Bronchial epithelial cell (primary cell): ENCODE data around the gene MYOF. TPM values are rescaled to one million over a fixed set of nuclear protein-coding genes. Genes with fewer than 3 reads are reported as not detected.

ENCODE experiments used
- DNase-seq: peaks from one replicate; pipeline ENCODE4 v3.0.0-alpha.2; 2010; ENCODE audit warnings: low read depth
- FAIRE-seq: peaks from 2 replicates; lab custom pipeline; 2011; peaks lifted over from hg19 to GRCh38; lab: Jason Lieb, UNC
- H3K27me3 ChIP-seq: 2 replicates; pipeline ENCODE4 v1.5.1; 2011; ENCODE audit warnings: low read length; ENCODE audit not compliant: control insufficient read depth, insufficient read depth
- H3K36me3 ChIP-seq: 2 replicates; pipeline ENCODE4 v1.5.1; 2011; ENCODE audit warnings: low read length; ENCODE audit not compliant: control insufficient read depth, insufficient read depth
- H3K4me3 ChIP-seq: 2 replicates; pipeline ENCODE4 v1.5.1; 2011; ENCODE audit warnings: mild to moderate bottlenecking, low read depth, low read length, control low read depth
- CTCF ChIP-seq: IDR thresholded peaks from 2 replicates; pipeline ENCODE4 v1.5.1; 2011; ENCODE audit warnings: mild to moderate bottlenecking, moderate library complexity, low read length, control low read depth, inconsistent platforms; ENCODE audit not compliant: insufficient read depth, severe bottlenecking
- total RNA-seq: library from RNA; depleted of rRNA; stranded (reverse); fragments of >200 nt; gene quantifications from 2 replicates; pipeline ENCODE4 v1.2.1, GENCODE V29; 2014

The MYOF gene
- total RNA-seq, 1 donor from 2014 or later = 133 TPM

- H3K4me3 ChIP-seq = no peak overlapping the region
- FAIRE-seq = no peak
- no peak for TF ChIP-seq CTCF
- no peaks in the 10 kb centered on the region for H3K27me3 ChIP-seq
- DNase-seq = no peak
- H3K36me3 ChIP-seq = peaks cover 19% of the 10 kb centered on the region
Measured at GRCh38 chr10:93452143-93452542, 30.0 kb downstream of the MYOF start.

GRCh38 chr10:93451244-93451947 is 30.7 kb downstream of the MYOF start:
- no peak for FAIRE-seq
- no peak for TF ChIP-seq CTCF
- Histone ChIP-seq H3K4me3 (no peak overlapping the region), H3K27me3 (no peaks in the 10 kb centered on the region), H3K36me3 (peaks cover 15% of the 10 kb centered on the region)
- no peak for DNase-seq

- FAIRE-seq (no peak), DNase-seq (no peak)
- Histone ChIP-seq H3K4me3 (no peak overlapping the region), H3K36me3 (peaks cover 13% of the 10 kb centered on the region), H3K27me3 (no peaks in the 10 kb centered on the region)
- TF ChIP-seq CTCF = no peak
Measured at GRCh38 chr10:93447970-93448369, 34.2 kb downstream of the MYOF start.

GRCh38 chr10:93447019-93447418 is 35.1 kb downstream of the MYOF start:
- peaks cover 11% of the 10 kb centered on the region for H3K36me3 ChIP-seq
- FAIRE-seq (no peak), DNase-seq (no peak)
- H3K4me3 ChIP-seq = no peak overlapping the region
- H3K27me3 ChIP-seq = no peaks in the 10 kb centered on the region
- no peak for TF ChIP-seq CTCF

GRCh38 chr10:93445978-93446720 is 36.0 kb downstream of the MYOF start:
- TF ChIP-seq CTCF = no peak
- FAIRE-seq = no peak
- no peaks in the 10 kb centered on the region for H3K27me3 ChIP-seq
- H3K4me3 ChIP-seq = no peak overlapping the region
- peak; percentile 68 for DNase-seq
- H3K36me3 ChIP-seq = peaks cover 9% of the 10 kb centered on the region
